Smooth muscle cell (in vitro differentiated cells): ENCODE results near the gene NUTF2. TPM values are rescaled to one million over a fixed set of nuclear protein-coding genes. Genes with fewer than 3 reads are reported as not detected.

ENCODE experiments used
- DNase-seq: peaks from one replicate; lab custom pipeline; 2025; ENCODE audit not compliant: unreplicated experiment; lab: John Stamatoyannopoulos, UW
- H2AFZ ChIP-seq: fragments of 200-600 bp; sonication (generic); 2 replicates; pipeline ENCODE4 v1.6.0; 2016; ENCODE audit warnings: antibody characterized with exemption, low read depth, mild to moderate bottlenecking
- H3F3A ChIP-seq: fragments of 200-600 bp; sonication (generic); 2 replicates; pipeline ENCODE4 v1.6.0; 2017; ENCODE audit warnings: antibody characterized with exemption, low read depth
- H3K27ac ChIP-seq: fragments of 200-600 bp; sonication (generic); 2 replicates; pipeline ENCODE4 v1.5.1; 2016; ENCODE audit warnings: low read depth, mild to moderate bottlenecking
- H3K27me3 ChIP-seq: fragments of 200-600 bp; sonication (generic); 2 replicates; pipeline ENCODE4 v1.6.1; 2016; ENCODE audit warnings: low read depth, mild to moderate bottlenecking
- H3K36me3 ChIP-seq: fragments of 200-600 bp; sonication (generic); 2 replicates; pipeline ENCODE4 v1.5.1; 2016; ENCODE audit warnings: low read depth
- H3K4me1 ChIP-seq: fragments of 200-600 bp; sonication (generic); 2 replicates; pipeline ENCODE4 v1.5.1; 2016; ENCODE audit warnings: low read depth
- H3K4me2 ChIP-seq: fragments of 200-600 bp; sonication (generic); 2 replicates; pipeline ENCODE4 v1.6.0; 2016; ENCODE audit warnings: mild to moderate bottlenecking
- H3K4me3 ChIP-seq: fragments of 200-600 bp; sonication (generic); 2 replicates; pipeline ENCODE4 v1.5.1; 2016; ENCODE audit warnings: mild to moderate bottlenecking
- H3K79me2 ChIP-seq: fragments of 200-600 bp; sonication (generic); 2 replicates; pipeline ENCODE4 v1.6.0; 2016; ENCODE audit warnings: low read depth, mild to moderate bottlenecking
- H3K9ac ChIP-seq: fragments of 200-600 bp; sonication (generic); 2 replicates; pipeline ENCODE4 v1.6.0; 2016; ENCODE audit warnings: low read depth
- H3K9me3 ChIP-seq: fragments of 200-600 bp; sonication (generic); replicated peaks from 2 replicates; pipeline ENCODE4 v1.5.1; 2016; ENCODE audit warnings: low read depth
- H4K20me1 ChIP-seq: fragments of 200-600 bp; sonication (generic); 2 replicates; pipeline ENCODE4 v1.6.0; 2016; ENCODE audit warnings: low read depth
- WGBS: methylation state at CpG from one replicate; pipeline ENCODE4 v1.1.7; 2016; ENCODE audit warnings: low lambda C conversion rate; 5-methylcytosine and 5-hydroxymethylcytosine counted together
- polyA plus RNA-seq: library from polyadenylated mRNA; unstranded; fragments of >200 nt; fragmentation: Nextera tagmentation; extraction: Ambion mirVana; gene quantifications from 2 replicates; pipeline ENCODE4 v1.2.1, GENCODE V29; 2016
- total RNA-seq: library from RNA; depleted of rRNA; stranded (reverse); fragments of >200 nt; gene quantifications from 2 replicates; pipeline ENCODE4 v1.2.3, GENCODE V29; 2014
- TF ChIP-seq, protein P1 (sequence below): fragments of 200-600 bp; sonication (generic); IDR thresholded peaks from 2 replicates; pipeline ENCODE4 v1.5.1; 2017; ENCODE audit warnings: borderline replicate concordance, mild to moderate bottlenecking, antibody characterized with exemption; ENCODE audit not compliant: insufficient read depth, poor library complexity, severe bottlenecking

The NUTF2 gene
- total and polyA plus RNA-seq, 2 experiments from 2014 or later: 115 to 202 TPM

DNA sequence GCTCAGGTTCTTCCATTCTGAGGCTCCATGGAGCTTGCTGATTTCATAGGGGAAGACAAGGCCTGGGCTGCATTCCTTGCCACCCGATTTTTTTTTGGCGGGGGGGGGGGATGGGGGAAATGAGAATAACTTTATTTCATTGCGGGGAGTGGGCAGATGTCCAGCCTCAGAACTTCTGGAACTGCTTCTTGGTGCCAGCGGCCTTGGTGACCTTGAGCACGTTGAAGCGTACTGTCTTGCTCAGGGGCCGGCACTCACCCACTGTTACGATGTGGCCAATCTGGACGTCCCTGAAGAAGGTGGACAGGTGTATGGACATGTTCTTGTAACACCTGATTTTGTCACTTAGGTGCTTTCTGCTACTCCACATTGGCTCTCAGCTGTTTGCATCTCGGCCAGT is 9.1 kb downstream of the NUTF2 start:
- Histone ChIP-seq H3K9me3 (no peaks in the 10 kb centered on the region), H3F3A (no peaks in the 10 kb centered on the region), H3K4me2 (no peak overlapping the region), H3K9ac (peak overlapping the region; percentile 43), H3K36me3 (no peaks in the 10 kb centered on the region), H2AFZ (no peak overlapping the region), H3K4me1 (no peaks in the 10 kb centered on the region), H3K27me3 (no peaks in the 10 kb centered on the region), H3K4me3 (no peak overlapping the region), H4K20me1 (peaks cover 99% of the 10 kb centered on the region), H3K27ac (peak overlapping the region; percentile 99), H3K79me2 (peaks cover 98% of the 10 kb centered on the region)
- 92% methylated on average over 9 of the region's 10 CpGs for WGBS
- DNase-seq: no peak
- TF ChIP-seq, protein P1, sequence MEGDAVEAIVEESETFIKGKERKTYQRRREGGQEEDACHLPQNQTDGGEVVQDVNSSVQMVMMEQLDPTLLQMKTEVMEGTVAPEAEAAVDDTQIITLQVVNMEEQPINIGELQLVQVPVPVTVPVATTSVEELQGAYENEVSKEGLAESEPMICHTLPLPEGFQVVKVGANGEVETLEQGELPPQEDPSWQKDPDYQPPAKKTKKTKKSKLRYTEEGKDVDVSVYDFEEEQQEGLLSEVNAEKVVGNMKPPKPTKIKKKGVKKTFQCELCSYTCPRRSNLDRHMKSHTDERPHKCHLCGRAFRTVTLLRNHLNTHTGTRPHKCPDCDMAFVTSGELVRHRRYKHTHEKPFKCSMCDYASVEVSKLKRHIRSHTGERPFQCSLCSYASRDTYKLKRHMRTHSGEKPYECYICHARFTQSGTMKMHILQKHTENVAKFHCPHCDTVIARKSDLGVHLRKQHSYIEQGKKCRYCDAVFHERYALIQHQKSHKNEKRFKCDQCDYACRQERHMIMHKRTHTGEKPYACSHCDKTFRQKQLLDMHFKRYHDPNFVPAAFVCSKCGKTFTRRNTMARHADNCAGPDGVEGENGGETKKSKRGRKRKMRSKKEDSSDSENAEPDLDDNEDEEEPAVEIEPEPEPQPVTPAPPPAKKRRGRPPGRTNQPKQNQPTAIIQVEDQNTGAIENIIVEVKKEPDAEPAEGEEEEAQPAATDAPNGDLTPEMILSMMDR: no peak

DNA sequence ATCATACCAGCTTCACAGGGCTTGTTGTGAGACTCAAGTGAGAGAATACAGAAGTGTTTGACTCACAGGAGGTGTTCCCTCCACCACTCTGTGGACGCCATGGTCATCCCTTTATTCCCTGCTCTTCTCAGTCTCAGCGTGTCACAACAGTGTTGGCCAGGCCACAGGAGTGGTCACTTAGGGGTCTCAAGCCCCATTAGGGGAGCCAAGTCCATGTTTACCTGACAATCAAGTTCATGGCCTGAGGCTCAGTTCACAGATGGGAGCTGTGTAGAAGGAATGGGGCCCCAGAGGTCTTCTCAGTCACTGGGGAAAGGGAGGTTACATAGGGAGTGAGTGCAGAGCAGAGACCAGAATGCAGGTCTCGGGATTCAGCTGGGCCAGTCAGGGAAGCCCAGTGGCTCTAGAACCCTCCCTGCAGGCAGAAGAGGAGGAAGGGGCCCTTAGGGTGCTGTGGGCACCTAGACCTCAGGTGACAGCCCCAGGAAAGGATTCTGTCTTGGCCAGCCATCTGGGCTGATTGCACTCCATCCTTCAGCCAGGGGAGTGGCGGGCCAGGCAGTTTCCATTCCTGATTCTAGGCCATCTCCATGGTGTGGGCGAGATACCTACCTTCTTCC is 10.3 kb downstream of the NUTF2 start:
- Histone ChIP-seq H2AFZ (no peak overlapping the region), H3F3A (no peaks in the 10 kb centered on the region), H3K36me3 (no peaks in the 10 kb centered on the region), H3K4me1 (no peaks in the 10 kb centered on the region), H4K20me1 (peaks cover 100% of the 10 kb centered on the region), H3K27me3 (no peaks in the 10 kb centered on the region), H3K4me3 (no peak overlapping the region), H3K27ac (peak overlapping the region; percentile 99), H3K4me2 (peak overlapping the region; percentile 35), H3K79me2 (peaks cover 98% of the 10 kb centered on the region), H3K9me3 (no peaks in the 10 kb centered on the region), H3K9ac (peak overlapping the region; percentile 87)
- WGBS: 92% methylated on average over 5 of the region's 5 CpGs
- DNase-seq: no peak
- TF ChIP-seq, protein P1: no peak

GRCh38 chr16:67857547-67858233 is 11.0 kb downstream of the NUTF2 start:
- Histone ChIP-seq H3K27ac (peak overlapping the region; percentile 99), H3K79me2 (peaks cover 98% of the 10 kb centered on the region), H3K27me3 (no peaks in the 10 kb centered on the region), H3K9ac (peak overlapping the region; percentile 97), H4K20me1 (peaks cover 100% of the 10 kb centered on the region), H3K4me2 (peak overlapping the region; percentile 35), H3K4me3 (no peak overlapping the region), H3K4me1 (no peaks in the 10 kb centered on the region), H3K9me3 (no peaks in the 10 kb centered on the region), H3F3A (no peaks in the 10 kb centered on the region), H3K36me3 (no peaks in the 10 kb centered on the region), H2AFZ (no peak overlapping the region)
- TF ChIP-seq, protein P1: no peak
- DNase-seq: no peak
- WGBS: 63% methylated on average over 3 of the region's 3 CpGs
